GM12864 (cell line): ENCODE data around the gene SYT9.
A peak's percentile ranks its signal among the peaks of the same experiment; 100 is the strongest.

Experiments used
- DNase-seq: peaks from one replicate; pipeline ENCODE4 v3.0.0-alpha.2; 2011; ENCODE audit warnings: low read depth
- H3K4me3 ChIP-seq: 2 replicates; pipeline ENCODE4 v1.5.1; 2011; ENCODE audit warnings: mild to moderate bottlenecking, low read depth, low read length, control low read depth
- CTCF ChIP-seq: IDR thresholded peaks from 2 replicates; pipeline ENCODE4 v1.5.1; 2011; ENCODE audit warnings: low read depth, mild to moderate bottlenecking, moderate library complexity, low read length, control low read depth, inconsistent platforms; ENCODE audit errors: missing control alignments

The SYT9 gene

GRCh38 chr11:7418906-7419305, 167.2 kb downstream of the SYT9 start:
- no peak overlapping the region for H3K4me3 ChIP-seq
- no peak for TF ChIP-seq CTCF
- no peak for DNase-seq

GRCh38 chr11:7421136-7421535, 169.4 kb downstream of the SYT9 start:
- DNase-seq = no peak
- no peak for TF ChIP-seq CTCF
- no peak overlapping the region for H3K4me3 ChIP-seq

GRCh38 chr11:7422544-7423331, 171.0 kb downstream of the SYT9 start:
- no peak for DNase-seq
- TF ChIP-seq CTCF = peak; percentile 23
- no peak overlapping the region for H3K4me3 ChIP-seq

- DNase-seq = no peak
- H3K4me3 ChIP-seq = no peak overlapping the region
- no peak for TF ChIP-seq CTCF
These were observed 172.2 kb downstream of the SYT9 start for GRCh38 chr11:7423946-7424345.

GRCh38 chr11:7427733-7428132, 176.0 kb downstream of the SYT9 start:
- DNase-seq = no peak
- no peak overlapping the region for H3K4me3 ChIP-seq
- no peak for TF ChIP-seq CTCF

GRCh38 chr11:7428196-7428595, 176.5 kb downstream of the SYT9 start:
- H3K4me3 ChIP-seq = no peak overlapping the region
- TF ChIP-seq CTCF = no peak
- no peak for DNase-seq

GRCh38 chr11:7430496-7430895, 178.8 kb downstream of the SYT9 start:
- no peak for DNase-seq
- no peak for TF ChIP-seq CTCF
- no peak overlapping the region for H3K4me3 ChIP-seq
